HFF-Myc (cell line): ENCODE measurements around the gene MFAP4.

Experiments used
- DNase-seq: peaks from one replicate; pipeline ENCODE4 v3.0.0-alpha.2; 2011; ENCODE audit warnings: low read depth; ENCODE audit errors: extremely low read depth
- H3K4me3 ChIP-seq: replicated peaks from 2 replicates; pipeline ENCODE4 v1.5.1; 2011; ENCODE audit warnings: low read depth, mild to moderate bottlenecking, control low read depth, low read length
- TF ChIP-seq, protein P1 (sequence below): IDR thresholded peaks from 2 replicates; pipeline ENCODE4 v1.5.1; 2012; ENCODE audit warnings: mild to moderate bottlenecking, low read depth, low read length, control low read depth; ENCODE audit errors: missing control alignments

The MFAP4 gene

DNA sequence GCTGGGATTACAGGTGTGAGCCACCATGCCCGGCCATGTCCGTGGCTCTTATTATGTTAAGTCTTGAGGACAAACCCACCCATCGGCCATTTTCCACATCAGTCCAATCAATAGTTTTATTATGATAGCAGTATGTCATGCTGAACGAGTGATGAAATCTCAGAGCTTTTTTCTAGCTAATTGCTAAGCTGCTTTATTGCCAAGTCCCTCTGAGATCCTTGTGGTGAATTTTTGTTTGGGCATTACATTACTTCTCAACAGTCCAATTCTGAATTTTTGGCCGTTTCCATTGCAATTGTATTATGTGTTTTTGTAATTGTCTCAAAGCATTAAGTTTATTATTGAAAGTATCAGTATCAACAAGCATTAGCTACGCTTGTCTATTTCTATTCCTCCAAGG is 34.9 kb upstream of the MFAP4 start:
- H3K4me3 ChIP-seq, result no peak overlapping the region
- TF ChIP-seq, protein P1, sequence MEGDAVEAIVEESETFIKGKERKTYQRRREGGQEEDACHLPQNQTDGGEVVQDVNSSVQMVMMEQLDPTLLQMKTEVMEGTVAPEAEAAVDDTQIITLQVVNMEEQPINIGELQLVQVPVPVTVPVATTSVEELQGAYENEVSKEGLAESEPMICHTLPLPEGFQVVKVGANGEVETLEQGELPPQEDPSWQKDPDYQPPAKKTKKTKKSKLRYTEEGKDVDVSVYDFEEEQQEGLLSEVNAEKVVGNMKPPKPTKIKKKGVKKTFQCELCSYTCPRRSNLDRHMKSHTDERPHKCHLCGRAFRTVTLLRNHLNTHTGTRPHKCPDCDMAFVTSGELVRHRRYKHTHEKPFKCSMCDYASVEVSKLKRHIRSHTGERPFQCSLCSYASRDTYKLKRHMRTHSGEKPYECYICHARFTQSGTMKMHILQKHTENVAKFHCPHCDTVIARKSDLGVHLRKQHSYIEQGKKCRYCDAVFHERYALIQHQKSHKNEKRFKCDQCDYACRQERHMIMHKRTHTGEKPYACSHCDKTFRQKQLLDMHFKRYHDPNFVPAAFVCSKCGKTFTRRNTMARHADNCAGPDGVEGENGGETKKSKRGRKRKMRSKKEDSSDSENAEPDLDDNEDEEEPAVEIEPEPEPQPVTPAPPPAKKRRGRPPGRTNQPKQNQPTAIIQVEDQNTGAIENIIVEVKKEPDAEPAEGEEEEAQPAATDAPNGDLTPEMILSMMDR, result no peak
- no peak for DNase-seq

DNA sequence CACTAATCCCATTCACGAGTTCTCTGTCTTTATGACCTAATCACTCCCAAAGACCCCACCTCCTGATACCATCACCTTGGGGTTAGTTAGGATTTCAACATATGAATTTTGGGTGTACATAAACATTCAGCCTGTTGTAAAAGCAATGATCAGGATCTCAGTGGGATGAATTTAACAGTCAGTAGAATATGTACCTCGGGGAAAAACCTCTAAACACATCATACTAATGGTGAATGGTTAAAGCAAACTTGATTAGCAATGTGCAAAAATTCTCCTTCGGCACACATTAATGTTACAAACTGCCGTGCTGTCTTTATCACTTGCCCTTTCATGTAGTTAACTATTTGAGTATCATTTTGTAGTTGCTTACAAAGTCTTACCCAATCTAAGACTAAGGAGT is 34.2 kb upstream of the MFAP4 start:
- no peak overlapping the region for H3K4me3 ChIP-seq
- TF ChIP-seq, protein P1, result no peak
- no peak for DNase-seq

DNA sequence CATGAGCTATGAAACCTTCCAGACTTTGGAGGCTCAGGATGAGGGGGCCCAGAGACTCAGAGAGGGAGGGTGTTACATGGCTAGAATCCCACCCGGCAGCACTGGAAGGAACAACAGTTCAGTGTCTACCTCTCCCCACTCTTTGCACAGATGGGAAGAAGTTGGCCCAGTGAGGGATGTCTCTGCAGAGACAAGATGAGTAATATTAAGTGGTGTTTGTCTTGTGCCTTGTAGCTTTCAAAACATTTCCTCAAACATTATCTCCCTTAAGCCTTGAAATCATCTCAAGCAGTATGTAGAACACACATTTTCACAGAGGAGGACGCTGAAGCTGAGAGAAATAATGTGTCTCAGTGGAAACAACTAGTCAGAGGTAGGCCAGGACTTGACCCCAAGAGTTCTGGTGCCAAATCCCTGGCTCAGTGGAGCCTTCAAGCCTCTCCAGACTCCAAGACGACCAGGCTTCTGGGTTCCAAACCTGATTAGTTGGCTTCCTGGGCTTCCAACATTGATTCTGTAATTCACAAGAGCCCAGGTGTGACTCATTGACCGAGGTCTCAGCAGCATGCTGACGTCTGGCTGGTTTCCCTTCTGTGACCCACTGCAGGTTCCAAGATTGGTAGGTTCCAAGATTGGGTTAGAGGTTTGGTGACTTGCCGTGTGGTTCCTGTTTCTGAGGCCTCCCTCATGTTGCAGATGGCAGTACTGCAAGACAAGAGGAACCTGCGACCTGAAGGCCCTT is 31.4 kb upstream of the MFAP4 start:
- TF ChIP-seq, protein P1, result no peak
- no peak overlapping the region for H3K4me3 ChIP-seq
- DNase-seq, result no peak

DNA sequence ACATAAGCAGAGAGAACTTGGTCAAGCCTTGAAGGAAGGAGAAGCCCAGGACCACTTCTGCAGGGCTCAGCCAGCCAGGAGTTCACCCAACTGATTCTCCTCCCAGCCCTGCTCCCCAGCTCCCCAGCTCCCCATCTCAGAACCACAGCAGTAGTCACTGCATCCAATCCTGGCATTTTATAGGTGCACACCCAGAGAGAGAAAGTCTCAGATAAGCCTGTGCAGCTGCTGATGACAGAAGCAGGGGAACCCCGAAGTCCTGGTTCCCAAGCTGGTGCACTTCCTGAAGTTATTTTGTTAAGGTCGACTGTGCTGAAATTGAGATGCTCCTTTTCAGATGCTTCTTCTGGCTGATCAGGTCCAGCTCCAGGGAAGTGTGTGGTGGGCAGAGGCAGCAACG is 30.6 kb upstream of the MFAP4 start:
- DNase-seq, result no peak
- TF ChIP-seq, protein P1, result no peak
- H3K4me3 ChIP-seq, result no peak overlapping the region

DNA sequence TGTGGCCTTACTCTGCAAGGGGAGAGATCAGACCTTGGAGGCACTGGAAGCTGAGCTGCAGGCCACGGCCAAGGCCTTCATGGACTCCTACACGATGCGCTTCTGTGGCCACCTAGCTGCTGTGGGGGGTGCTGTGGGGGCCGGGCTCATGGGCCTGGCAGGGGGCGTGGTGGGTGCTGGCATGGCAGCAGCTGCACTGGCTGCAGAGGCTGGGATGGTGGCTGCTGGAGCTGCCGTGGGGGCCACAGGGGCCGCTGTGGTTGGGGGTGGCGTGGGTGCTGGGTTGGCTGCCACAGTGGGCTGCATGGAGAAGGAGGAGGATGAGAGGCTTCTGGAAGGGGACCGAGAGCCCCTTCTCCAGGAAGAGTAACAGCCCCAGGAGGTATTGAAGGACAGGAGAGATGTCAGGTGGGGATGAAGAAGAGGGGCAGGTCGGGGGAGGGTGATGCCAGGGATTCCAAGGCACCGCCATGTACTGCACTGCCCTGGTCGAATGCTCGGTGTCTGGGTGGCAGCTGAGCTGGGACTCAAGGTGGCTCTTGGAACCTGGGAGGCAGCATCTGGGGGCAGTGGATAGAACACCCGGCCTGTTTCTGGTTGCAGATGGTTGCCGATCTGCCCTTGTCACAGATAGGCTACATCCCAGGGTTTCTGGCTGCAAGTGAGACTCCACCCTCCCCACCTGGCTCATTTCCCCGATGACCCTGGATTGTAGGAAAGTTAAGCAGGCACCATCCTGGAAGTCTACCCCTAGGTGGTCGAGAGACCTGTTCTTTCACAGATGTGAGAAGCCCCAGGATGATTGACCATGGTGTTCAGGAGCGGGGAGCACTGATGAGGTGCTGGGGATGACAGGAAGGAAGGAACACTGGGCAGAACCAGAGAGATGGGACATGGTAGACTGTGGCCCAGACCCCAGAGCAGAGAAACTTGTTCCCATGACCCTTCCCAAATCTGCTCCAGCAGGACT is 29.1 kb upstream of the MFAP4 start:
- TF ChIP-seq, protein P1, result no peak
- DNase-seq, result no peak
- H3K4me3 ChIP-seq, result no peak overlapping the region

DNA sequence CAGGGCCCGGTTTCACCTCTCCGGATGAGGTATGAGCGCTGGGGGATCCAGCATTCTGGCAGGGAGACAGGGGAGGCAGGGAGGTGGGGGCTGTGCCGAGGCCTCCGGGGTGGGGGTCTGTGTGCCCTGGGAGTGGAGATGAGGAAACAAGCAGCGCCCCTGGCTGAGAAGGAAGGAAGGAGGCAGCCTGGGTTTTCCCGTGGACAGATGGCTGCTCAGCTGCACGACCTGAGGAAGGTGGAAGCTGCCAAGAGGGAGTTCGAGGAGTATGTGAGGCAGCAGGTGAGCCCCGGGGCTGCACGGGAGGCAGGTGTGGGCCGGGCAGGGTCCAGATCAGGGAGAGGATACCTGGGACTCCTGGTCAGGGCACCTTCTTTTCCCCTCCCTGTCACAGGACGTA is 28.3 kb upstream of the MFAP4 start:
- no peak for DNase-seq
- TF ChIP-seq, protein P1, result no peak

More for the DNA sequence above, 28.3 kb upstream of the MFAP4 start:
- H3K4me3 ChIP-seq, result no peak overlapping the region
